IPS-NIHi7 (cell line): ENCODE measurements around the gene KCNE3.
A peak's percentile ranks its signal among the peaks of the same experiment; 100 is the strongest.
"Not testable (repeated sequence)": the region's sequence is repeated elsewhere in the genome, so short reads cannot be mapped to it uniquely, and the experiment has no call there.

ENCODE experiments used
- DNase-seq: peaks from one replicate; pipeline ENCODE4 v3.0.0; 2012; ENCODE audit warnings: mixed read lengths; ENCODE audit errors: extremely low spot score

Gene KCNE3

DNA sequence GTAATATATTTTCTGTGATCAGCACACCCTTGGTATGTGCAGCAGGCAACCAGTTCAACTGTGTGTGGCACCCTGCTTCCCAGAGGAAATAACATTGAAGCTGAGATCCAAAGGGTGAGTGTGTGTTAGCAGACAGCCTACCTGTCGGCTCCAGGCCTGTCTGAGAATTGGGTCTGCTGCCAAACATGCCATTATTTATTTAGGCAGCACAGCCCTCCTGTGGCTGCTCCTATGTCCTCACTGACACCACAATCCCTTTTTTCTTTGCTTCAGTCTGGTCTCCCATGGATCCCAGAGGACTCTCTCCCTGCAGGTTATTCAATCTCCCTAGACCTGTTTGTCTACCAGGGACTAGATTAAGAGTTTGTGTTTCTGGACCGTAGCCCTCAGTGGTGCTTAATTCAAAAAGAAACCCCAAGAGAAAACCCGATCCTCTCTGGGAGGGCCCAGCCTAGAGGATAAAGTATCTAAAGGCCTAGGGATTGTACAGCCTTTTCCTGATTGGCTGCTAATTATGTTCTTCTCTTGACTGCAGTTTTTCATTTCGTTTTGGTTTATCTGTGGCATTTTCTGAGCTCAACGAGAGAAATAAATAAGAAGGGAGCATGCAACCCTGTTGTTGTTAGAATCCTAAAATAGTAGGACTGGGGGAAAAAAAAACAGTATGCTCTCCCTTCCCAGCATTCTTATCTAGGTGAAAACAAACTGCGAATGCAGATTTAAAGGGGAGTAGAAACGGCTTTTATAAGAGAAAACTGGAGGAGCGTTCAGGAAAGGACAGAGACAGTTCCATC lies 24.1 kb downstream of the KCNE3 start:
- peak; percentile 43 for DNase-seq

DNA sequence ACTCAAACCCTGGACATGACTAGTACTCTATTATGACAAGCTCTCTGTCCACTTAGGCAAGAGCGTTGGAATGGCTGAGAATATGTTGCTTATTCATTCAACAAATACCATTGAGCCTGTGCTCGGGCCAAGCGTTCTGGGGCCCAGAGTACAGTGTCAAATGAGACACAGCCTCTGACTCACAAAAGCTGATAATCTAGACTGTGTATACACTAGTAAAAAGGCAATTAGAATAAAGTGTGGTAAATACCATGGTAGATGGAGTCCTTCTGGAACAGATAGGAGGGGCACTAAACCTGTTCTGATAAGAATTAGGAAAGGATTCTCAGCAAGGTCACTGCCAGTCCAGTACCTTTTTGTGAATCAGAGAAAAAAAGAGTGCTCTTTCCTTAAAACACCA lies 24.7 kb downstream of the KCNE3 start:
- no peak for DNase-seq

DNA sequence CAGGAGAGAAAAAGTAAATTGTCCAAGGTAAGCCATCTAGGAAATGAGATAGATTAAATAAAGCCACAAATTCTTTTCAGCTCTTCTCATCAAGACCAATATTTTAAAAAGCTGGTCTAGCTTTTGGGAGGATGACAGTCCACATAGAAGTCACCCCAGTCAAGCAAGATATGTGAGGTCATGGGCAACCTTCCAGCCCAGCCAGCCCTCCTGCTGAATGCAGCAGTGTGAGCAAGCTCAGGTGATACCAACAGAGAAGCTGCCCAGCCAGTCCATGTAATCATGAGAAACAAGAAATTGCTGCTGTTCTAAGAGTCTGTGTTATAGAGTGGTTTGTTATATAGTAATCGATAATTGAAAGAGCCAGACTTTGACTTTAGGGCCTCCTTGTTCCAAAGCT lies 28.7 kb downstream of the KCNE3 start:
- DNase-seq: no peak

DNA sequence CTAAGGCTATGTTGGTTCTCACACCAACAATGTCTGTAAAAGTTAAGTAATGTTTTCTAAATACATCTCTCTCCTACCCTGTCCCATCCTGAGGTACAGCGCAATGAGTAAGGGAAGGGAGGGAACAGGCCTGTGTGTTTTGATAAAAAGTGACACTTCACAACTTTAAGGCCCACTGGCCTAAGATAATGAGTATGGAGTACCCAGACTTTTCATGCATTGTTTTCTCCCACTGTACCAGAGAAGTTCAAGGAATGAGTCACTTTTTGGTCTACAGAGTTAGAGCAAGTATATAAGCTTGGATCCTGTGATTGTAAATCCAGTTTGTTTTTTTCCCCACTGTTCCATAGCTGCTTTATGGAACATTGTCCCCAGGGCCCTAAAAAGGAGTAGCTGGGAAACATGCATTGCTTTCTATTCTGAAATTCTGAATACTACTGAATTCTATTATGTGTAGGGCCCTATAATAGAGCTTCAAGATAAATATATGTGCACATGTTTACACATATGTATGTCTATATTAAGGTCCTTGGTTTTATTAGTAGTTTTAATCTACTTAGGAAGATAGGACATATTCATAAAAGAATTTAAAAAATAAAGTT lies 29.8 kb downstream of the KCNE3 start:
- DNase-seq: no peak

DNA sequence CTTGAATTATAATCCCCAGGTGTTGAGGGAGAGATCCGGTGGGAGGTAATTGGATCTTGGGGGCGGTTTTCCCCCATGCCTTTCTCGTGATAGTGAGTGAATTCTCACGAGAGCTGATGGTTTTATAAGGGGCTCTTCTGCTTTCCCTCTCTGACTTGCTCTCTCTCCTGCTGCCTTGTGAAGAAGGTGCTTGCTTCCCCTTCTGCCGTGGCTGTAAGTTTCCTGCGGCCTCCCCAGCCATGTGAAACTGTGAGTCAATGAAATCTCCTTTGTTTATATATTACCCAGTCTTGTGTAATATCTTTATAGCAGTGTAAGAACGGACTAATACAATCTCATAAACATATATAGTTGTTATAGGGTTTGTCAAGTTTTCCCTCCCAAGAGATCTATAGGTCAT lies 32.8 kb downstream of the KCNE3 start:
- no peak for DNase-seq

DNA sequence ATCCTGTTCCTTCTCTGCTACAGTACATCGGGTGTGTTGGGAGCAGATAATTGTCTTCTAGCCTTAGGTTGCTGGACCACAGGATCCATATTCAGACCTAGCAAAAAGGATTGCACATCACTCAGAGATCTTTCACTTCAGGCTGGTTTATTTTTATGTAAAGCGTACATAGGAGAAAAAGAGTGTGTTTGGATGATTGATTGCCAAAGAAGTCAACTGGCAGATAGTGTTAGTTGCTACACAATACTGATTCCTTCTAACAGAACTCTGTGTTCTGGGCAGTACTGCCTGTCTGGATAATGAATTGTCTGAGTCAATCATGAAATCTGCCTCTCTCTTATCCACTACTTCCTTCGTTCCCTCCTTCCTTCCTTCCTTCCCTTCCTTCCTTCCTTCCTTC lies 38.1 kb downstream of the KCNE3 start:
- DNase-seq: no peak

DNA sequence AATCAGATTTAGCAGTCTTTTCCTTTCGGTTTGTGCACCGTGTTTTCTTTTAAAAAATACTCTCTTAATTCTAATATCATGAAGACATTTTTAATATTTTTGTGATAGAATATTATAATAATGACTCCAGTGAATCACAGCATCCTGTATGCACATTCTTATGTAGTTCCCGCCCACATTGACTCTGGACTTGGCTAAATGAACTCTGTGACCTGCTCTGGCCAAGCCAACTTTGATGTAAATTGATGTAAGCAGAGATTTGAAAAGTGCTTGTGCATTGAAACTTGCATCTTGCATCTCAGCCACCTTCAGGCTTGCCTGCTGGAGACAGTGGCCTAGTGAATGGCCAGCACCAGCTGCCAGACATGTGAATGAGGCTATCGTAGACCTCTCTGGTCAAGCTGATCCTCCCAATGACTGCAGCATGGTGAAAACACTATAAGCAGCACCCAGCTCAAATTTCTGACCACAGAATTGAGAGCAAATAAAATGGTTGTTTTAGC lies 39.9 kb downstream of the KCNE3 start:
- no peak for DNase-seq

DNA sequence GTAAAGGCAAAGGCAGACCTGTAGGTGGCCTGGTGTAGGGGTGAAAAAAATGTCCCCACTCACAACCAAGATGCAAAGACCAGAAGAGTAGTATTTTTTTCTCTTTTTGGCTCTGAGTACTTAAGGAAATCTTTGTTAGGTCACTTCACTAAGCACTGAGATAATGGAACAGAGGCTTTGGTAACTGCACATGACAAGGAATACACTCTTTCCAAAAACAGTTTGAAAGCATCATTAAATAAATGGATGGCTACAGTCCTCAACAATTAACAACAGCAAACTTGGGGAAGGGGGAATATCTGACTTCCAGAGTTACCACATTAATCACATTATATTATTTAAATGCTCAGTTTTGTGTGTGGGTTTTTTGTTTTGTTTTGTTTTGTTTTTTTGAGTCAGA lies 42.2 kb downstream of the KCNE3 start:
- no peak for DNase-seq

DNA sequence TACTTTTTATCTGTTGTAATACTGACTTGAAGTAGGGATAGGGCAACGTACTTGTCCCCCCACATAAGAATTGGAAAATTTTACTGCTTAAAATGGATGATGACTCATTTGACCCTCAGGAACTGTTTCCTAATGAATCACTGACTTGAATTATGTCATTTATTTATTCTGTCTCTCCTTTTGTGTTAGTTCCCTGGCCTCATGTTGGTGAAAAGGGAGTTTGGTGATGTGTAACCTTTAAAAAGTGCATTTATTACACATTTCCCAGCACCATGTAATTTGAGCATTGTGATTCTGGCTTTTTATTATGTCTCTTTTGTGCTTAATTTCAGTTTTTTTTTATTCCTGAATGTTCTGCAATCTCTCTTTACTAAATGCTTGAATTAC lies 48.8 kb downstream of the KCNE3 start:
- no peak for DNase-seq

DNA sequence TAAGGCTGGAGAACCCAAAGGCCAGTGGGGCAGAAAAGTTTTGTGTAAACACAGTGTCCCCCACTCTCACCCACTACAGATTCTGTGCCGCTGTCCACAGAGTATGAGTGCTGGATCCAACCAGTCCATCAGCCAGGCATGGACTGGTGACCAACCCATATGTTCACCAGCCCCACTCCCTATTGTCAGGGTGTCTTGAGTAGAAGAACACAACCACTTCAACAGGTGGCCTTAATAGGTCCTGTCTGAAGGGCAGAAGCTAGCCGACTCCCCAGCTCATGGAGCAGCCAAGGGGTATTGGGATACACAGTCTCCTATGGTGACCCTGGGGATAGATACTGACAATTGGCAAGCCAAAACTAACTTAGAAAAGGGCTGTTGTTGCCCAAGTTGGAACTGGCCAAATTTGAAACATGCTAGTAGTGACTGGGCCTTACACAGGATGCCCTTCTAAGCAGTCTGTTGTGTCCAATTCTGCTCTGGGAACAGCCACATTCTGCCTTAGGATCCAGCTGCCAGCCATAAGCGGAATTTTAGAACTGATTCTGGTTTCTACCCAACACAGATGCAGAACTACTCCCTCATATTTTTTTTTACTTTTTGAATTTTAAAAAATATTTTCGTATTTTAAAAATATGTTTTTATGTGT lies 49.4 kb downstream of the KCNE3 start:
- no peak for DNase-seq

DNA sequence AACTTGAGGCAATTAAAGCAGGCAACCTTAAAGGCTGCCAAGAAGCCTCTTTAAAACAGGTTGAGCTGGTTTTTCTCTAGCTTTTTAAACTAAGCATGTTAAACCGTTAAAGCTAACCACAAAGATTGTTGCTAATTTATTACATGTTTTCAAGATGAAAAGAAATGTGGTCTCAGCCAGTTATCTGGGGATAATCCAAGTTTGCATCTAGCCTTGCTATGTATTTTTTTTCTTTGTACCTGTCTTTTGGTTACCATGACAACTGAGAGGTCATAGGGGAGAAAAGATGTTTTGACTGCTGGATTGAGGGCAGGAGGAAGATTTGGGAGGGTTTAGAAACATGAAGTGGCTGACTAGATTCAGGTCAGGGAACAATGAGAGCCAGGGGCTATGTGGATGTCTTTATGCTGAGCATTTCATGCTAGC lies 50.0 kb downstream of the KCNE3 start:
- no peak for DNase-seq

DNA sequence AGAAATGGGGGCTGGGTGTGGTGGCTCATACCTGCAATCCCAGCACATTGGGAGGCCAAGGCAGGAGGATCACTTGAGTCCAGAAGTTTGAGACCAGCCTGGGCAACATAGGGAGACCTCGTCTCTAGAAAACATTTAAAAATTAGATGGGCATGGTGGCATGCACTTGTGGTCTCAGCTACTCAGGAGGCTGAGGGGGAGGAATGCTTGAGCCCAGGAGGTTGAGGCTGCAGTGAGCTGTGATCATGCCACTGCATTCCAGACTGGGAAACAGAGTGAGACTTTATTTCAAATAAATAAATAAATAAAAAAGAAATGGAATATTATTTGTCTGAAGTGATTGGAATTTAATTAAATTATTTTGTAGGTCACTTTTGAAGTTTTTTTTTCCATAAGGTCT lies 50.4 kb downstream of the KCNE3 start:
- DNase-seq: not testable (repeated sequence)

DNA sequence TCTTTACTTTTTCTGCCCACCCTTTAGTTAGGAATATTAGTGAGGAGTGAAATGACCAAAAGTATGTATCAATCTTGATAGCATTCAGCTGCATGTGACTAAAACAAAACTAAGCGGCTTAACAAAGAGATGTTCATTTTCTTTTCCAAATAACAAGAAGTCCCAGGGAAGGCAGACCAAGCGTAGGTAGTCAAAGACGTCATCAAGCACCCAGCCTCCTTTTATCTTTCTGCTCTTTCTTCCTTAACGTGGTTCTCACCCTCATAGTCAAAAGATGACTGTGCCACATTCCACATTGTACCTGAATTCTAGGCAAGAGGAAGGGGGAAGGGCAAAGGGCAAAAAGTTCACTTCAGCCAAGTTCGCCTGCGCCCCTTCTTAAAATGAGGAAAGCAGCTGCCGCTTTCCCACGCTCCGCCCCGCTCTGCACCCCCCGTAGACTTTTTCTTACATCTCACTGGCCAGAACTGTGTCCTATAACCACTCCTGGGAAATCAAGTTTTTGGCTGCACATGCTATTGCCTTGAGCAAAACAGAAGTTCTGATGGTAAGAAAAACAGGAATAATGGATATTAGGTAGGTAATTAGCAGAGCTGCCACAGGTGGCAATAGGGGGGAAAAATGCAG lies 54.5 kb downstream of the KCNE3 start:
- DNase-seq: no peak

DNA sequence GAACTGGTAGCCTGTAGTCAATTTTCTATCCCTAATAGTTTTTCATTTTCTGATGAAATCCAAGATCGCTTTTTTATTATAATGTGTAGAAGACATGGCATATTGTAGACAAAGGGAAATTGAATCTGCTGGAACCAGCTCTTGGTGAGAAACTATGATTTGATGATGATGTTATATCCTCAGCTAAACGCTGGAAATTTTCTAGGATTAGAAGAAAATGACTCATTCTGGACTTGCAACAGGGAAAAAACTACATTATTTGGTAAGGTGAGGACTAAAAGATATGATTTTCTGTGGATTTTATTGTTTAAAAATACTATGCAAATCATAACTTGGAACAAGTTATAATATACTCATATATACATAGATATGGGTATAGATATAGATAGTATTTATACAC lies 55.0 kb downstream of the KCNE3 start:
- no peak for DNase-seq

DNA sequence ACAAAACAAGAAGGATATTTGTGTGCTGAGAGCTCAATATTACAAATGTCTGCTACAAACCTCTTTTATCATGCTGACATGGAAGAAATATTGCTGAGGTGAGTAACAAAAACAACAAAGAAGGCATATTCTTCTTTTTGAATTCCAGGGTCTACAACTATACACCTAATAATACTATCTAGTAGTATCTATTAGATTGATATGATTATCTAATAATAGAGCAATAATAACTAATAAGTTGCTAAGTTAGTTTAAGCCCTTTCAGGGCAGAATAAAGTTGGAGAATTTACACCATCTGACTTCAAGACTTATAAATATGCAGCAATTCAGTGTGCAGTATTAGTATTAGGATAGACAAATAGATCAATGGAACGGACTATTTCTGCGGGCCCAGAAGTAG lies 57.7 kb downstream of the KCNE3 start:
- DNase-seq: no peak
